ENCODE results near the gene TAF6. TPM values are rescaled to one million over a fixed set of nuclear protein-coding genes. Genes with fewer than 3 reads are reported as not detected.

TAF6 gene
- 39.4 TPM for total RNA-seq
- long read RNA-seq, transcript TAF6-211 (15 exons, 2,464 nt) = major isoform, 28 of 63 reads
- long read RNA-seq, partial matches to known transcripts = 18 of 63 reads
- long read RNA-seq, other reads (novel, unspliced or antisense) = 17 of 63 reads

DNA sequence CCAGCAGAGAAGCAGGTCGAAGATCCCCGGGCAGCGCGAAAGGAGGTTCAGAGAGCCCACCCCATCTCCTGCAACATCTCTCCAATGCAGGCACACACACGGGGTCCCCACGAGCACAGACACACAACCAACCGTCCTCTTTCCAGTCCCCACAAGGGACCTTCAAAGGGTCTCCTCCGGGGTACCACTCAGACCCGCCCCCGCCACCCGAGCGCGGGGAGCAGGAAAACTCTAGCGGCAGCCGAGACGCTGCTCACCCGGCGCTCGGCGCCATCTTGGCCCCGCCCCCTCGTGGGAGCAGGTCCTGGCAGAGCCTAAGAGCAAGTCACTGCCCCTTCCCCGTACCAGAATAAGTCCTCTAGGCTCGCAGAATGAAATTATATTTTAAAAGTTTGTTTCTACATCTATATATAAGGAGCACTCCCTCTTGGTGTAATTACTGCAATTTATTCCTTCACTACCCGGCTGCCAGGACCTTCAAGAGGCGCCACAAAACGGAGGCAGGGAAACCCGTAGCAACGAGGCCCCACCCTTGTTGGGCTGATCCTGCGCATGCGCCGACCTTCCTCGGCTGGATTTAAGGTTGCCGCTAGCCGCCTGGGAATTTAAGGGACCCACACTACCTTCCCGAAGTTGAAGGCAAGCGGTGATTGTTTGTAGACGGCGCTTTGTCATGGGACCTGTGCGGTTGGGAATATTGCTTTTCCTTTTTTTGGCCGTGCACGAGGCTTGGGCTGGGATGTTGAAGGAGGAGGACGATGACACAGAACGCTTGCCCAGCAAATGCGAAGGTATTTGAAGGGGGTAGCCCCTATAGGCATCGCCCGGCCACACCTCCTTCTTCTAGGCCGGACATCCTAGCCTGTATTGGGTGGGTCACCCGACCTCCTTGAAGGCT is at the start of gene TAF6, which contains the start of gene CNPY4:
Gene TAF6, minus strand, starts transcription at position 287 of the 898 bp plus-strand sequence. CDS start 5,149 bp downstream, outside the sequence.
Gene CNPY4, plus strand, starts transcription at position 563 of the 898 bp plus-strand sequence. Its CDS starts 111 bp downstream, at position 674.
- H3K27ac ChIP-seq = peak within 1 kb of the TSS; percentile 93
- no peaks in the 10 kb centered on the region for H3K9me3 ChIP-seq
- TF ChIP-seq CTCF (IDR thresholded peaks at IDR 0.05) = peak; percentile 5
- H3K4me3 ChIP-seq = peak within 1 kb of the TSS; percentile 80
- DNase-seq (peak; percentile 96), ATAC-seq (peak; percentile 94 to 96)
- no peaks in the 10 kb centered on the region for H3K36me3 ChIP-seq
- no peaks in the 10 kb centered on the region for H3K27me3 ChIP-seq (ENCODE audit: low read depth)
- intact Hi-C loops (cut with DNase I) = no loop called here
- H3K4me1 ChIP-seq = peaks cover 18% of the 10 kb centered on the region

GRCh38 chr7:100167912-100168323 is 48.8 kb upstream of the TAF6 start:
- intact Hi-C loops (cut with DNase I) = no loop called here
- peaks cover 35% of the 10 kb centered on the region for H3K4me1 ChIP-seq
- peak overlapping the region; percentile 62 for H3K27ac ChIP-seq
- H3K9me3 ChIP-seq = no peaks in the 10 kb centered on the region
- TF ChIP-seq CTCF (IDR thresholded peaks at IDR 0.05) = no peak
- H3K27me3 ChIP-seq (ENCODE audit: low read depth) = peaks cover 31% of the 10 kb centered on the region
- no peaks in the 10 kb centered on the region for H3K36me3 ChIP-seq
- DNase-seq (no peak), ATAC-seq (peak; percentile 13 to 14)
- H3K4me3 ChIP-seq = peak overlapping the region; percentile 55

DNA sequence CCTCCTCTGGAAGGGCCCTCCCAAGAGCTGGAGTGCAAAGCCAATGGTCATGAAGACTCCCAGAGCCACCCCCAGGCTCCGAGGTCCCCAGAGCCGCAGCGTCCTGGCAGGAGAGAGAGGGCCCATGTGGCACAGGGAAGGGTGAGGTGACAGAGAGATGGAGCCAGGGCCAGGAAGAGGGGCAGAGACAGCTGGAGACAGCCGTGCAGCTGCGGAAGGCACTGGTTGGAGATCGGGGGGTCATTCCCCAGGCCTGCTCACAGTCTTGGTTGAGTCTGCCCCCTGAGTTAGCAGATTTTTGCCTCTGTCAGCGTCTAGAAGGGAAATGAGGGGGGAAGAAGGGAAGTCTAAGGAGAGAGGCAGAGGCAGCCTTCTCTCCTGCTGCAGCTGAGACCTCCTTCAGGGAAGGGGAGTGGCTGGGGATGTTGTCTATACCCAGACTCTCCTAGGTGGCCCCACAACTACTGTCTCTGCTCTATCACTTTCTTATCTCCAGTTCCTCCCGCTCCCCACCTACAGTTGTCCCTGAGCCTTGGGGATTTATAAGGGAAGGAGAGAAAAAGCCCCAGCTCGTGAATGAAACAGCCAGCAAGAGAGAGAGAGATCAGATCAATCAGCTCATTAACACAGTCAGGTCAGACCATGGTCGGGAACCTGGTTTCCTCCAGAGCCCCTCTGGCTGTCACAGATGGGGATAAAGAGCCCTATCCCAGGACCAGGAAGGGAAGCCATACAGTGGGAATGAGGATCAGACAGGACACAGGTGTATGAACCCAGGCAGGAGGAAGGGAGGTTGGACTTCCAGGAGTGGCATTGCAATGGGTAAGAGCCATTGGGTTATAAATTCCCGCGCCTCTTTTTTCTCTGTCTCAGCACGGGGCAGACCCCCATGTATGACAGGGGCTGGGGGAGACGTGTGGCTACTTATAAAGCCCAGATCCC is 48.1 kb upstream of the TAF6 start:
- intact Hi-C loops (cut with DNase I) = no loop called here
- Histone ChIP-seq H3K9me3 (no peaks in the 10 kb centered on the region), H3K36me3 (no peaks in the 10 kb centered on the region), H3K27me3 (ENCODE audit: low read depth) (peaks cover 30% of the 10 kb centered on the region), H3K27ac (no peak overlapping the region), H3K4me3 (peak overlapping the region; percentile 55), H3K4me1 (peaks cover 35% of the 10 kb centered on the region)
- ATAC-seq = no peak
- DNase-seq = no peak
- no peak for TF ChIP-seq CTCF (IDR thresholded peaks at IDR 0.05)

- intact Hi-C loops (cut with DNase I) = no loop called here
- peaks cover 30% of the 10 kb centered on the region for H3K4me1 ChIP-seq
- TF ChIP-seq CTCF (IDR thresholded peaks at IDR 0.05) = no peak
- no peak overlapping the region for H3K27ac ChIP-seq
- no peaks in the 10 kb centered on the region for H3K9me3 ChIP-seq
- DNase-seq = no peak
- H3K27me3 ChIP-seq (ENCODE audit: low read depth) = peaks cover 22% of the 10 kb centered on the region
- no peaks in the 10 kb centered on the region for H3K36me3 ChIP-seq
- no peak overlapping the region for H3K4me3 ChIP-seq
- no peak for ATAC-seq
Observed at GRCh38 chr7:100166317-100166940, 47.3 kb upstream of the TAF6 start.

DNA sequence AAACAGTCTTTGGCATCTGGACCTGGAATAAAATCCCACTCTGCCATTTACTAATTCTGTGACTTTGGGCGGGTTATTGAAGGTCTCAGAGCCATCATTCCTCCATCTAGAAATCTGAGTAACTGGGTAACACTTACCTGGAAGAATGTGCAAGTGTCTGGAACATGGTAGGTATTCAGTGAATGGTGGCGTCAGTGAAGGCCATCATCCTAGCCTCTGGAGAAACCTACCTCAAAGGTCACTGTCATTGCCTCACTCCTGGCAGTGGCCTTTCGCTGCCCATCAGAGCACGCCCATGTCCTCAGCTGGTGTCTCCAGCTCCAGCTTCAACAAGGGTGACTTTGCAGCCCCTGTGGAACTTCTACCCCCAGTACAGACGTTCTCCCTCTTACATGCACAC is 44.7 kb upstream of the TAF6 start:
- ATAC-seq (no peak), DNase-seq (no peak)
- peaks cover 8% of the 10 kb centered on the region for H3K27me3 ChIP-seq (ENCODE audit: low read depth)
- H3K4me3 ChIP-seq = no peak overlapping the region
- peaks cover 22% of the 10 kb centered on the region for H3K4me1 ChIP-seq
- no peak for TF ChIP-seq CTCF (IDR thresholded peaks at IDR 0.05)
- intact Hi-C loops (cut with DNase I) = no loop called here
- H3K9me3 ChIP-seq = no peaks in the 10 kb centered on the region
- H3K27ac ChIP-seq = no peak overlapping the region
- H3K36me3 ChIP-seq = no peaks in the 10 kb centered on the region

Data from lower lobe of right lung (tissue), 2 donors.